ENCODE data around the gene TIAL1.
"Not testable (repeated sequence)": the region's sequence is repeated elsewhere in the genome, so short reads cannot be mapped to it uniquely, and the experiment has no call there.

The TIAL1 gene

GRCh38 chr10:119613741-119614140 lies 17.0 kb upstream of the TIAL1 start:
- no peak for DNase-seq

- DNase-seq, result no peak
Observed at GRCh38 chr10:119611433-119611832, 14.7 kb upstream of the TIAL1 start.

GRCh38 chr10:119609516-119609915 lies 12.8 kb upstream of the TIAL1 start:
- DNase-seq, result no peak

- DNase-seq, result peak in 1 of 2 donors; percentile 17
Observed at GRCh38 chr10:119608316-119609155, 11.8 kb upstream of the TIAL1 start.

- no peak for DNase-seq
Observed at GRCh38 chr10:119604468-119604867, 7.7 kb upstream of the TIAL1 start.

GRCh38 chr10:119602241-119603095 lies 5.7 kb upstream of the TIAL1 start:
- DNase-seq, result peak; percentile 23 to 48

GRCh38 chr10:119598397-119598796 lies 1.6 kb upstream of the TIAL1 start:
- no peak for DNase-seq

GRCh38 chr10:119597405-119598186 lies 832 bp upstream of the TIAL1 start:
- no peak for DNase-seq

- DNase-seq, result peak; percentile 56 to 67
Observed at GRCh38 chr10:119595676-119596515, 868 bp downstream of the TIAL1 start.

GRCh38 chr10:119595134-119595675 lies 1.6 kb downstream of the TIAL1 start:
- no peak for DNase-seq

- DNase-seq, result no peak
Observed at GRCh38 chr10:119588071-119588470, 8.7 kb downstream of the TIAL1 start.

- no peak for DNase-seq
Observed at GRCh38 chr10:119578355-119578754, 18.4 kb downstream of the TIAL1 start.

GRCh38 chr10:119575991-119576390 lies 20.8 kb downstream of the TIAL1 start:
- DNase-seq, result no peak

GRCh38 chr10:119575506-119575905 lies 21.3 kb downstream of the TIAL1 start:
- DNase-seq, result no peak

- no peak for DNase-seq
Observed at GRCh38 chr10:119567978-119568377, 28.8 kb downstream of the TIAL1 start.

GRCh38 chr10:119562097-119562496 lies 34.7 kb downstream of the TIAL1 start:
- no peak for DNase-seq

GRCh38 chr10:119559511-119559910 lies 37.3 kb downstream of the TIAL1 start:
- DNase-seq, result not testable (repeated sequence)

GRCh38 chr10:119556081-119556480 lies 40.7 kb downstream of the TIAL1 start:
- not testable (repeated sequence) for DNase-seq

- DNase-seq, result no peak
Observed at GRCh38 chr10:119555178-119555784, 41.5 kb downstream of the TIAL1 start.

- no peak for DNase-seq
Observed at GRCh38 chr10:119550827-119551226, 45.9 kb downstream of the TIAL1 start.

- DNase-seq, result no peak
Observed at GRCh38 chr10:119549247-119549999, 47.3 kb downstream of the TIAL1 start.

Data from stimulated activated CD4-positive, alpha-beta T cell treated with anti-CD3 and anti-CD28 coated beads, Interleukin-2, amount 100 ng/mL, for 48 hours (primary cell).